OCI-LY1 (cell line): ENCODE data around the gene JADE1.

Experiments used
- H2AFZ ChIP-seq: fragments of 200-600 bp; sonication (generic), shearing (Covaris generic); 2 replicates; pipeline ENCODE4 v1.6.0; 2014; ENCODE audit warnings: antibody characterized with exemption, mild to moderate bottlenecking, low read length
- H3F3A ChIP-seq: fragments of 200-600 bp; sonication (generic), shearing (Covaris generic); 2 replicates; pipeline ENCODE4 v1.6.0; 2014; ENCODE audit warnings: mild to moderate bottlenecking, antibody characterized with exemption, low read length, moderate library complexity; ENCODE audit not compliant: insufficient read depth
- H3K27ac ChIP-seq: fragments of 200-600 bp; sonication (generic); 2 replicates; pipeline ENCODE4 v1.5.1; 2014; ENCODE audit warnings: low read length, mixed run types, mild to moderate bottlenecking, low read depth; ENCODE audit not compliant: poor library complexity, severe bottlenecking
- H3K27me3 ChIP-seq: fragments of 200-600 bp; sonication (generic); 2 replicates; pipeline ENCODE4 v1.6.0; 2014; ENCODE audit warnings: antibody characterized with exemption, mild to moderate bottlenecking, low read length, moderate library complexity; ENCODE audit not compliant: insufficient read depth
- H3K36me3 ChIP-seq: fragments of 200-600 bp; sonication (generic); 2 replicates; pipeline ENCODE4 v1.6.1; 2014; ENCODE audit warnings: mild to moderate bottlenecking, antibody characterized with exemption, low read length, moderate library complexity, mixed read lengths; ENCODE audit not compliant: insufficient read depth
- H3K4me1 ChIP-seq: fragments of 200-600 bp; sonication (generic); 2 replicates; pipeline ENCODE4 v1.5.1; 2014; ENCODE audit warnings: mild to moderate bottlenecking, low read length, moderate library complexity; ENCODE audit not compliant: insufficient read depth, severe bottlenecking
- H3K4me2 ChIP-seq: fragments of 200-600 bp; sonication (generic), shearing (Covaris generic); 2 replicates; pipeline ENCODE4 v1.6.1; 2014; ENCODE audit warnings: low read length
- H3K4me3 ChIP-seq: fragments of 200-600 bp; sonication (generic); 2 replicates; pipeline ENCODE4 v1.5.1; 2014; ENCODE audit warnings: low read length, low read depth, mild to moderate bottlenecking, mixed read lengths; ENCODE audit not compliant: poor library complexity, severe bottlenecking
- H3K79me2 ChIP-seq: fragments of 200-600 bp; shearing (Covaris generic); 2 replicates; pipeline ENCODE4 v1.6.1; 2016; ENCODE audit warnings: mixed run types, low read length, mixed read lengths; ENCODE audit not compliant: insufficient read depth
- H3K9ac ChIP-seq: fragments of 200-600 bp; sonication (generic), shearing (Covaris generic); 2 replicates; pipeline ENCODE4 v1.6.1; 2014; ENCODE audit warnings: mild to moderate bottlenecking, low read length, mixed read lengths
- H3K9me2 ChIP-seq: fragments of 200-600 bp; sonication (generic), shearing (Covaris generic); 2 replicates; pipeline ENCODE4 v1.6.1; 2014; ENCODE audit warnings: low read depth, mild to moderate bottlenecking, low read length, mixed read lengths
- H3K9me3 ChIP-seq: fragments of 200-600 bp; shearing (Covaris generic); 2 replicates; pipeline ENCODE4 v1.6.1; 2014; ENCODE audit warnings: low read length, mixed read lengths
- H4K20me1 ChIP-seq: fragments of 200-600 bp; sonication (generic), shearing (Covaris generic); 2 replicates; pipeline ENCODE4 v1.6.0; 2016; ENCODE audit warnings: mild to moderate bottlenecking, low read length; ENCODE audit not compliant: insufficient read depth
- CTCF ChIP-seq: fragments of 200-600 bp; sonication (generic), shearing (Covaris generic); IDR thresholded peaks from 2 replicates; pipeline ENCODE4 v1.5.1; 2017; ENCODE audit warnings: mild to moderate bottlenecking, antibody characterized with exemption, low read length, moderate library complexity, mixed read lengths
- EZH2 ChIP-seq: fragments of 200-600 bp; sonication (generic), shearing (Covaris generic); IDR thresholded peaks from 2 replicates; pipeline ENCODE4 v1.8.0; 2017; ENCODE audit warnings: borderline replicate concordance, mixed run types, mild to moderate bottlenecking, antibody characterized with exemption, low read length, moderate library complexity, mixed read lengths

The JADE1 gene

GRCh38 chr4:128846063-128846462, 36.6 kb downstream of the JADE1 start:
- H3K79me2 ChIP-seq: peaks cover 1% of the 10 kb centered on the region
- H3F3A ChIP-seq: no peaks in the 10 kb centered on the region

GRCh38 chr4:128847082-128847724, 37.7 kb downstream of the JADE1 start:
- H3K4me1 ChIP-seq: no peaks in the 10 kb centered on the region
- no peaks in the 10 kb centered on the region for H3F3A ChIP-seq
- H4K20me1 ChIP-seq: no peaks in the 10 kb centered on the region
- H3K9me2 ChIP-seq: no peaks in the 10 kb centered on the region
- no peak overlapping the region for H2AFZ ChIP-seq
- H3K9me3 ChIP-seq: no peaks in the 10 kb centered on the region
- no peak for TF ChIP-seq CTCF
- TF ChIP-seq EZH2: no peak
- H3K27me3 ChIP-seq: no peaks in the 10 kb centered on the region
- peaks cover 98% of the 10 kb centered on the region for H3K36me3 ChIP-seq
- no peak overlapping the region for H3K9ac ChIP-seq
- no peak overlapping the region for H3K4me2 ChIP-seq
- no peak overlapping the region for H3K4me3 ChIP-seq
- H3K27ac ChIP-seq: no peak overlapping the region
- H3K79me2 ChIP-seq: no peaks in the 10 kb centered on the region; the same call in 1 of the 2 replicates

More at GRCh38 chr4:128846063-128846462, 36.6 kb downstream of the JADE1 start:
- no peak for TF ChIP-seq CTCF
- TF ChIP-seq EZH2: no peak
- Histone ChIP-seq H2AFZ (no peak overlapping the region), H3K4me1 (no peaks in the 10 kb centered on the region), H4K20me1 (no peaks in the 10 kb centered on the region), H3K9ac (no peak overlapping the region), H3K9me3 (no peaks in the 10 kb centered on the region), H3K9me2 (no peaks in the 10 kb centered on the region), H3K27ac (no peak overlapping the region), H3K27me3 (no peaks in the 10 kb centered on the region), H3K4me3 (no peak overlapping the region), H3K36me3 (peaks cover 96% of the 10 kb centered on the region), H3K4me2 (no peak overlapping the region)

GRCh38 chr4:128848461-128848860, 39.0 kb downstream of the JADE1 start:
- no peaks in the 10 kb centered on the region; the same call in 1 of the 2 replicates for H3K79me2 ChIP-seq
- H3K9me2 ChIP-seq: no peaks in the 10 kb centered on the region
- TF ChIP-seq EZH2 (no peak), CTCF (no peak)
- H3K4me2 ChIP-seq: no peak overlapping the region
- H3K4me1 ChIP-seq: no peaks in the 10 kb centered on the region
- peaks cover 99% of the 10 kb centered on the region for H3K36me3 ChIP-seq
- H3K27me3 ChIP-seq: no peaks in the 10 kb centered on the region
- H3K9me3 ChIP-seq: no peaks in the 10 kb centered on the region
- no peaks in the 10 kb centered on the region for H3F3A ChIP-seq
- no peaks in the 10 kb centered on the region for H4K20me1 ChIP-seq
- no peak overlapping the region for H3K27ac ChIP-seq
- no peak overlapping the region for H3K4me3 ChIP-seq
- no peak overlapping the region for H3K9ac ChIP-seq
- no peak overlapping the region for H2AFZ ChIP-seq
